GM19043 (cell line): ENCODE measurements around the gene NFIX.

ENCODE experiments used
- ATAC-seq: cut with Tn5 transposase; IDR thresholded peaks from one replicate; pipeline ENCODE4 v1.9.1; 2021; ENCODE audit warnings: low read depth; ENCODE audit not compliant: unreplicated experiment

NFIX gene

DNA sequence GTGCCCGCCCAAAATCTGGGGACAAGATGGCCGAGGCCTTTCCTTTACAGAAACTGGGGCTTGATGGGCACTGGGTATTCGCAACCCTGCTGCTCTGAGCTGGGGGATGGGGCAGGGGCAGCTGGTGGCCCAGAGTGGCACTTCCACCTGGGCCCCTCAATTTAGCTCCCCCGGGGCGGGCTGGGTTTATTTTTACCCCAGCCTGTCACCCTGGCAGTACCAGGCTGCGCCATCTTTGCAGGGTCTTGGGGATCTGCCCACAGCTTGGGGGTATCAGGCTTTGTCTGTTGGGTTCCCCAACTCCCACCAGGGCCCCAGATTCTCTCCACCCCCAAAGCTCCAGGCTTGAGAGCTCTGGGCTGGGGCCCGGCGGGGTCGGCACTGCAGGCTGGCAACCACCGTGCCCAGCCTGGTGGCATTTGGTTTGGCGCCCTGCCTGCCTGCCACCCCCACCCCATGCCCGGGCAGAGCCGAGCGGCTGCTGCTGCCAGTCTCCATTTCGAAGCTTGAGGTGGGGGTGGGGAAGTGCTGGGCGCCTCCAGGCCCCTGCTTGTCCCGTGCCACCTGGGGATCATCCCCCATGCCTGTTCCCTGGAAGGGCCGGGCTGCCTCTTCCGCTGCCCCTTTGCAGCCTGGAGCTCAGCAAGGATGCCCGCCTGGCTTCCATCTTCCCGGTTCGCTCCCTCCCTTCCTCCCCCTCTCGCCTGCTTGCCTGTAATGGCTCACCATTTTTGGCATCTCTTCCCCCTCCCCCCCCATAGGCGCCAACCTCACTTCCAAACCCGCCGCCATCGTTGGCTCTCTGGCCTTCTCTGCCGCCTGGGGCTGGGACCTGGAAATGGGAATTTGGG lies 11.4 kb downstream of the NFIX start:
- no peak for ATAC-seq

DNA sequence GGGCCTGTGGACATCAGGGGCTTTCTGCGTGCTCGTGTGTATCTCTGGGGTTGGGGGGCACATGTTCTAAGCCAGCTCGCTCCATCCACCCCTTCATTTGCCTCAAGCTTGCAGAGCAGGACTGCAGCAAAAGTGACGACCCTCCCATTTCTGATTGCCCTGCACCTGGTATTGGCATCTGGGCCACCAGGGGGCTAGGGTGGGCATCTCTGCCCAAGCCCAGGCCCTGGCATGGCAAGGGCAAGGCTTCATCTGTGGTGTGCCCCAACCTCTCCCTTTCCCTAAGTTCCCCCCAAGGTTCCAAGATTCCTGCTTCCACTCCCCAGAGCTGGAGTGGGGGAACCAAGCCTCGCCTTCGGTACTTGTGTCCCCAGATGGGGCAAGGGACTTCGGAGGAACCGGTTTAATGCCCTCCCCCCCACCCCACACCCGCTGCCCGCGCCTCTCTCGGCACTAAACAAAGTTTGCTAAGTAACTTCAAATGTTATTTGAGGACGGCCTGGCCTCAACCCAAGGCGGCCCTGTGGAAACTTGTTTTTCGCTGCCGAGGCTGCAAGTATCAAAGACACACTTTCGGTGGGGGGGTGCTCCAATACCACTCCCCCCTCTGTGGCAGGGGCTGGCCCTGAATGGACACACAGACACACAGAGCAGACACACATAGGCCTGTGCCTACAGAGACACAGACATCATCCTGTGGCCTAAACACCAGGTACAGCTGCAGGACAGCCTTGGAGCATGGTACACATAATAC lies 12.2 kb downstream of the NFIX start:
- no peak for ATAC-seq

DNA sequence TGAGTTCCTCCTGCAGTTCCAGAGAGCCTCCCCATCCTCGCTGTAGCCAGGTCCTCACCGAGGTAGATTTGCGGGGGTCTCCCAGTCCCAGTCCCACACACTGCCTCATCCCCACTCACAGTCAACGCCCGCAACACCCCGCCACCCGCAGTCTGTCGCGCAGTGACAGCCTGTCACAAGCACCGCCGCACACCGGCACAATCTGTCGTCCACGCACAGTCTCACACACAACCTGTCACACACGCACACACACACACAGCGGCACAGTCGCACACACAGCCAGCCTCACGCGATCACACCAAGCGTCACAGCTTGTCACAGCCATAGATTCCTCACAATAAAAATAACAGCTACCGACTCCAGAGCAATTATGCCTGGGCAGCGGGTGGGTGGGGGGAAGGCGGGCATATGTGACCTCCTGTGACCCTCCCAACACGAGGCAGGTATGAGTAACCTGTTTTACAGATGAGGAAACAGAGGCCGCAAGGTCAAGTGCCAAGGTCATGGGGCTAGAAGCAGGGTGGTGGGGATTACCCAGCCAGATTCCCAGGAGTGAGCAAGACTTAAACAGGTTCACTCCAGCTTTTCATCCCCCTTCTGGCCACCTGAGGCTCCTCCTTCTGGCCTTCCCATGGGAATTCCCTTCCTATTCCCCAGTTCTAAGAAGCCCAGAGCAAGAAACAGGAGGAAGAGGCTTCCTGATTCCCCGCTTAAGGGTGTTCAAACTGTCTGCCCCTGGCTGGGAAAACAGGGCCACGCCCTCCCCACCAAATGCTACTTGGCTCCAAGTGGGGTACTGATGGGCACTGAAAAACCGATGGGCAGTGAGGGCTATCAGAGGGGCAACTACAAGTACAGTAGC lies 13.9 kb downstream of the NFIX start:
- no peak for ATAC-seq

DNA sequence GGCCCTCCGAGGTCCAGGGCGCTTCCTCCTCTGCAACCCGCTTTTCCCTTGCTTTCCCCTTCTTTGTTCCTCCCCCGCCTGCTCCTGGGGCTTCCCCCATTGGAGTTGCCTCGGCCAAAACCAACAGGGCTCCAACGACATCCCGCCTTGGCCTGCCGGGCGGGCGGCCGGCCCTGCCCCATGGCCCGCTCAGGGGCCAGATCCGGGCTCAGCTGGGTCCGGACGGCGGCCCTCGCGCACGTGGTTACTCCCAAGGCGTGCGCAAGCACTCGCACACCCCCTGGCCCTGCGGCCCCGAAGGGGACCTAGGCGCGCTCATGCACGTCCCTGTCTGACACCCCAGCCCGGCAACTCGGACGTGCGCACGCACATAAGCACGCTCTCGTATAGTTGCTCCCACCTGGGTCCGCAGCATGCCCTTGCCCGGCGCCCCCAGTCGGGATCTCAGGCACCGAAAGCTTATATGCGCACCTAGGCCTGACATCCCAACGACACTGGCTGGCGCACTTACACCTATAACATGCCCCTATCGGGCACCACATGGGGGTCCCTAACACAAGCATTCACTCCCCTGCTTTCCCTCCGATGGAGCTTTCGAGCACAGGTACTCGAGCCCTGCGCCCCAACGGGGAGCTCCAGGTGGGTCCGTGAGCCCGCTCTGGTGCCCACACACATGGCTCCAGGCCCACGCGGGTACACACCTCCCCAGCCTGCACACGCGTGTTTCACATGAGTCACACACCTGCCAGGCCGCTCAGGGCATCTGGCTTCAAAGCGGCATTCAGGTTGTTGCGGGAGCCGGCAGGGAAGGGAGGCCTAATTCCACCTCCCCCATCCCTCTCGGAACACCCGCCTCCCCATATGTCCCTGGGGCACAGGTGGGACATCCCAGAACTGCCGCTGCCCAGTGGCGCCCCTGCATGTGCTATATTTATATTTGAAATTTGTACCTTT lies 15.0 kb downstream of the NFIX start:
- ATAC-seq: no peak

GRCh38 chr19:13010992-13011652 lies 15.8 kb downstream of the NFIX start:
- ATAC-seq: no peak

DNA sequence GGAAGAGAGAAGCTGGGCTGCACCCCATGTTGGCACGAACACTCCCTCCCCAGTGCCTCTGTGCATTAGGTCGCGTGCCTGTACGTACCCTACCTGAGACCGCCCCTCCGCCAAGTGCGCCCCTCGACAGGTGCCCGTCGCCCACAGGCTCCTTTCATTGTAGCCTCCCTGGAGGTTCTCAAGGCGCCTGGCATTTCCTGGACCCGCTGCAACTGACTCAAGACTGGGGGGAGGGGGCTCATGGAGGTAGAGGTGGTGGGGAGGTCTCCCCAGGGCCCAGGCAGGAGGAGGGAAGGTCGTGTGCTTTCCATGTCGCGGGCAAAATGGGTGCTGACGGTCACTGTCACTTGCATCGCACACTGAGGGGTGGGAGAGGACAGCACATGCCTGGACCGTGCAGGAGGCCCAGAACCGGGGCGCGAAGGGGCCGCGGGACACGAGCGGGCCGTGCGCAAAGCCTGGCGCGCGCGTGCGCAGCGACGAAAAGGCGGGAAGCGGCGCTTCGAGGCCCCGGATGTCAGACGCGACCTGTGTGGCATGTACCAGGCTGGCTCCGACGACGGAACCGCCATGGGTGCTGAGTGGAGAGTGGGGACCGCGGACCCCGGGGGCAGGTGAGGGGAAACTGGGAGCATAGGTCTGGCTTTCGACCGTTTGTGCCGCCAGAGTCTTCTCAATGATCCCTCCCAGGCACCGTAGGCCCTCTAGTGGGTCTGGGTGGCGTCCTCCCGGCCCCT lies 16.5 kb downstream of the NFIX start:
- ATAC-seq: no peak

DNA sequence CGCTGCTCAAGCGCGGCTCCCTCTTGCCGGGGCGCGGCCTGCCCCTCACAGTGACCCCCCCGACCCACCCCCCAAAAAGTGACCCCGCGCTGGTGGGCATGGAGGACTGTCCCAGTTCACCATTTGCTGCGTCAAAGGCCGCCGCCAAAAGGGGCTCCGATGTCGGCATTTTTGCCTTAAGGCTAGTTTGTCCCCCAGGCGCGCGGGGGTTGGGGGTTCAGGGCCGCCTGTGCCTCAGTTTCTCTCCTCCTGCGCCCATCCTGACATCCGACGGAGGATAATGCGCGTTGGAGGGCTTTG lies 17.1 kb downstream of the NFIX start:
- ATAC-seq: no peak

GRCh38 chr19:13012690-13013608 lies 17.7 kb downstream of the NFIX start:
- no peak for ATAC-seq

DNA sequence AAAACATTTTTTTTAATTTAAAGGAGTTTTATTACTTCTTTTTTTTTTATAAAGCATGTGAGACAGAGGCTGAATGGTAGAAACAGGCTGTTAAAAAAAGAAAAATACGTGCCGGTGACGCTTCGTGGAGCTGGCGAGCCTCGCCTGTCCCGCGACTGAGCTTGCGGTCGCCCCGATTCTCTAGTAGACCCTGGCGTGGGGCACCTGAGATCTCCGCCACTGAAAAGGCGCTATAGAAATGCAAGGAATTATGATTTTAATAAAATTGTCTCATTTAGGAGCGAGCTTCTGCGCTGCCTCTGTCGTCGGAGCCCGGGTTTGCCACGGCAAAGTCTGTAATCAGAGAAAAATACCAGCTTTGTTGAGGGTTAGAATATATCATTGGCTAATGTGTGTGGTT lies 18.4 kb downstream of the NFIX start:
- ATAC-seq: no peak

- ATAC-seq: no peak
These were observed 19.0 kb downstream of the NFIX start for GRCh38 chr19:13014101-13014920.

DNA sequence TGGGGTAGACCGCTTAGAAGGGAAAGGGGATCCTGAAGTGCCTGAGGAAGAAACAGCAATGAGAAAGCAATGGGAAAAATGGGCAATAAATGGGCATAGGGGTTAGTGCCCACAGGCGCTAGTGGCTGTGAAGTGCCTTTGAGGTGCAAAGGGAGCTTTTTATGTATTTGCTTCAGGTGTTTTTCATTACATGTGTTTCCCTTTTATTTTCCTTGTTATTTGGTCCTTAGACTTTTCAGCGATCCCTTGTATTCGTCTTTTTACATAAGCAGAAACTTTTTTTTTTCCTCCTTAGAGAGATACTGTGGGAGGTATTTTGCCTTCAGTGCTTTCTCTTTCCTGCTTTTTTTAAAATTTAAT lies 19.6 kb downstream of the NFIX start:
- ATAC-seq: no peak

DNA sequence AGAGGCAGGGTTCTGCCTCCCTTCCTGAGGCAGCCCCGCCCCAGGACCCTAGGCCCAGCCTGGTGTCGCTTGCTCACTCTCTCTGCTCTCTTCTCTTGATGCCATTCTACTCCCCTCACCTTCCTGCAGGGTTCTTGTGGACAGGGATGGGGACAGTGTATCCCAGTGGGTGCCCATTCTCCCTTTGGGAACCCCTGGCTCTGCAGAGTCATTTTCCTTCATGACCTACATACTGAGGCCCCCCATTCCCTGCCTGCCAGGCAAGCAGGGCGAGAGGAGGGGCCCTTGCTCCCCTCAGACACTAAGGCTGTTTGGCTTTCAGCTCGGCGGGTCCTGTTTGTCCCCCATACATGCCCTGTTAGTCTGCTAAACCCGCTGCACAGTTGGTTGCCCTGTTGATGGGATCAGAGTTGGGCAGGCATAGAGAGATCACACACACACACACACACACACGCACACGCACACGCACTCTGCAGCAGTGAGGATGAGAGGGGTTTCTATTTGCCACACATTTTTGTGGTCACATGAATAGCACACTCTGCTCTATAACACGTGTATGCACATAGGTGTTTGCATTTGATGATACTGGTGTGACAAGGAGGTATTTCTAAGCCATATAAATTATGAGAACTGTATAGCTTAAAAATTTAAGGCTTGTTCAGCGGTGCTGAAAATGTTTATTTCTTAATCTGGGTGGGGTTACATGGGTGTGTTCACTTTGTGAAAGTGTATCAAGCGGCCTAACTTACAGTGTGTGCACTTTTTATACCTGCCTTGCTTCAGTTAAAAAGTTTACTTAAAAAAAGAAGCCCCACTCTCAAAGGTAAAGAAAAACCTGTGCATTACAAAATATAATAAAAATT lies 20.3 kb downstream of the NFIX start:
- ATAC-seq: no peak

DNA sequence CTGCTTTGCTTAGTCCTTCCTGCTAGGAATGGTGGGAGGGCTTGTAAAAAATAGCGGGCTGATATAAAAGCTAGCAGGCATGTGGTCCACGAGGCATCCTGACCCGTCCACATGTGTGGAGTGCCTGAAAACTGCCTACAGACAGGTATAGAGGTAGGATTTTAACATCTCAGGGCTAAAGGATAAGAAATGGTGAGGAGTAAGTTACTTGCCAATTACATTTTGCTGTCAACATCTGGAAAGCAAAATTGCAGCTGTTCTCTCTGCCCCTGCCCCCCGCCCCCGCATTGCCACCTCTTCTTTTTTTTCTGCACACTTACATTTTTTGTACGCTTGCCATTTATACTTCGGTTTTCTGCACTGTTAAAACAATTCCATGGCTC lies 21.0 kb downstream of the NFIX start:
- ATAC-seq: no peak

- no peak for ATAC-seq
These were observed 21.5 kb downstream of the NFIX start for GRCh38 chr19:13016628-13017305.

DNA sequence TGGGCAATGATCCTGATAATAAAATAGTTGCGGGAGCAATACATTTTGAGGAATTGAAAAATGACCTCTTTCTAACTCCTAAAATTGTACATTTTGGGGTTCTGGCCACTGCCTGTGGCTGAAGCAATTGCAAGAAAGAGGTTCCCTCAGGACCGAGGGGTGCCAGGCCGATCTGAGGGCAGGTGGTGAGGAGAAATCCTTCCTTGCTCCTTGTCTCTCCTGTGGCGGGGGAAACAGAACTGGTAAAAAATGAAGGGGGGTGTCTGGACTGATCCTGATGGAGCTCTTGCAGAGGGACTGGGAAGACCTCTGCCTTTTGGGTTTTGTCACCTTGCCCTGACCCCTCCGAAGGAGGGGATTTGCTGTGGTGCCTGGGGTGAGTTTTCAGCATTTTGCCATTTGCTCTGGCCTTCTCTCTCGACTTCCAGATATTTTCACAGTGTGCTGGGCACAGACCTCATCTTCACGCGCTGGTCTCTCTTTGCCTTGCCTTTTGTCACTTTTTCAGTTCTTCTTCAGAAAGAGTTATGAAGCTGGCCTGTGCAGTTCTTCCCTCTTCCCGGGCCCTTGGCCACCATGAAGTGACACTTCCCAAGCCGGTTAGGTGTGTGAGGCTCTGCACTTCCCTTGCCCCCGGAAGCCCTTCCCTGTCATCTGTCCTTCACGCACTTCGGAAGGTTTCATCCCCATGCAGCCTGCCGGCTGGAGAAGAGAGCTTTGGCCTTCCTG lies 22.2 kb downstream of the NFIX start:
- ATAC-seq: no peak
